AG09319 (cell line): ENCODE measurements around the gene TMEM178B.

Source experiments
- DNase-seq: peaks from one replicate; pipeline ENCODE4 v3.0.0-alpha.2; 2010; ENCODE audit warnings: low read depth; ENCODE audit errors: extremely low read depth
- CTCF ChIP-seq: IDR thresholded peaks from 2 replicates; pipeline ENCODE4 v1.5.1; 2011; ENCODE audit warnings: low read depth, mild to moderate bottlenecking, inconsistent platforms, low read length, moderate library complexity

Gene TMEM178B

DNA sequence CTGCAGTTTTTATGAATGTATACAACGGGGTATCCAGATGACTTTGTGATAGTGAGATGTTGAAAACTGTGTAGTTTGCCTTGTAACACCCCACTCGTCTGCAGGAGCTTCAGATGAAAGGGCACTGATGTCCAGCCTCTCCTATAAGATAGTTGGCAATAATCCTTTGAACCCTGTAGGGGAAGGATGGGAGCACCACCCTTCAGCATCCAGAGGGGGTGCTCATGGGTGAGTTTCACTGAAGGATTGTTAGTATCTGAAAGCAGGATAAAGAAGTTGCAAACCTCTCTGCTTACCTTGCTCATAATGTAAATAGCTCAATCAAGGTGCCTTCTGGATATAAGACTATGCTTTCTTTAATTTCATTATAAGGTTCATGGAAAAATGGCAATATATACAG lies 201.5 kb downstream of the TMEM178B start:
- no peak for DNase-seq

DNA sequence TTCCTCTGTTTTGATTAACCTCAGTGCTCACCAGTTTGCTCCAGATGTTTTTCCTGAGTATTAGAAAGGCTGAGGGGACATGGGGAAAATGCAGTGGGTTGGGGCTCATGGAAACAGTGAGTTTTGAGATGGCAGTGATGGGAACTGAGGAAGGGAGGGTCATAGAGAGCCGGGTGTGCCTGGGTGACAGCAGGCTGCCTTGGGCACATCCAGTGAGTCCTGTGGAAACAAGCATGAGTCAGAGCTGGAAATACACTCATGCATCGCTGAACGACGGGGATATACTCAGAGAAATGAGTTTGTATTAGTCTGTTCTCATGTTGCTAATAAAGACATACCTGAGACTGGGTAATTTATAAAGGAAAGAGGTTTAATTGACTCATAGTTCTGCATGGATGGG lies 202.2 kb downstream of the TMEM178B start:
- TF ChIP-seq CTCF = no peak

More for the DNA sequence above, 201.5 kb downstream of the TMEM178B start:
- no peak for TF ChIP-seq CTCF

DNA sequence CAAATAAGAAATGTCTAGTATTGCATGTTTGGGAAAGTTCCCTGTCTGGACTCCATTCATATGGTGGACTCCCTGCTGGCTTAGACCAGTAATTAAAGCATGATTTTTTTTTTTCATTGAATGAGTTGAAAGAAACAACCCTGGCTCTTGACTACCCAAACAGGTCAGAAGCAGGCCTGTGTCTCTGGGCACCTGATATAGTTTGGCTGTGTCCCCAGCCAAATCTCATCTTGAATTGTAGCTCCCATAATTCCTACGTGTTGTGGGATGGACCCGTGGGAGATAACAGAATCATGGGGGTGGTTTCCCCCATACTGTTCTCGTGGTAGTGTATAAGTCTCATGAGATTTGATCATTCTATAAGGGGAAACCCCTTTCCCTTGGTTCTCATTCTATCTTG lies 206.2 kb downstream of the TMEM178B start:
- no peak for TF ChIP-seq CTCF

More for the DNA sequence above, 202.2 kb downstream of the TMEM178B start:
- no peak for DNase-seq

GRCh38 chr7:141281311-141281710 lies 207.4 kb downstream of the TMEM178B start:
- TF ChIP-seq CTCF = no peak
- DNase-seq = no peak

More for the DNA sequence above, 206.2 kb downstream of the TMEM178B start:
- DNase-seq = no peak

- no peak for DNase-seq
- TF ChIP-seq CTCF = no peak
Observed at GRCh38 chr7:141286522-141286921, 212.7 kb downstream of the TMEM178B start.

GRCh38 chr7:141287936-141288335 lies 214.1 kb downstream of the TMEM178B start:
- TF ChIP-seq CTCF = no peak
- no peak for DNase-seq

- no peak for TF ChIP-seq CTCF
- DNase-seq = no peak
Observed at GRCh38 chr7:141288626-141289025, 214.8 kb downstream of the TMEM178B start.
